HG02938 (cell line): ENCODE data around the gene BIN1.

Source experiments
- ATAC-seq: cut with Tn5 transposase; IDR thresholded peaks from one replicate; pipeline ENCODE4 v1.9.1; 2021; ENCODE audit warnings: mild to moderate bottlenecking, moderate library complexity; ENCODE audit not compliant: unreplicated experiment

The BIN1 gene

DNA sequence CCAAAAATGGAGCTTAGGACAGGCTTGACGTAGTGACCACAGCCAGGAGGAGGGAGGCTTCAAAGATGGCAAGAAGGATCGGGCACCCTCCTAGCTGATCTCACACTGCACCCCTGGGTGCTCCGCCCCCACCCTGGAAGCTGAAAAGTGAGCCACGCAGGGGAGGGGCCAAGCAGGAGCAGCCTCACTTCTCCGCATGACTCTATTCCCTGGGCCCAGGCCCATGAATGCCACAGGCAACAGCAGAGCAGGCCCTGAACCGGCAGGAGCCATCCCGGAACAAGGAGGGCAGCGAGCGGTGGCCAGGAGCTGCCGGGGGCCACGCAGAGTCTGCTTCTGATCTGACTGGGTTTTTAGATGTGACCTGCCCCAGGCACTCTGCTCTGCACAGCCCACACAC is 30.0 kb downstream of the BIN1 start:
- no peak for ATAC-seq

DNA sequence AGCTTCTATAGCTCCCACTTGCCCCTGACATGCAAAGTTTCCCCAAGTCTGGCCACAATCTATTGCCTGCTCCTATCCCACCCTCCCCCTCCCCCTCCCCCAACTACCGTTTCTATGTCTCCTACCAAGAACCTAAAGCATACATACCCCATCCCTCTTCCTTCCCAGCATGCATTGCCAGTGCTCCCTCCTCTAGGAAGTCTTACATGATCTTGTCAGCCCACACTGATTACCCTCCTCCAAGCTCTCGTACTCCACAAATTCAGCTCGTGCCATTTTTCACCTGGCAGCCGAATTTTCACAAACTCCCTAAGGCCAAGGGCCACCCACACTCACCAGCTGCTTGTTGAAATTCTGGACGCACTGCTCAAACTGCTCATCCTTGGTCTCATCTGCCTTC is 30.7 kb downstream of the BIN1 start:
- ATAC-seq, result no peak

DNA sequence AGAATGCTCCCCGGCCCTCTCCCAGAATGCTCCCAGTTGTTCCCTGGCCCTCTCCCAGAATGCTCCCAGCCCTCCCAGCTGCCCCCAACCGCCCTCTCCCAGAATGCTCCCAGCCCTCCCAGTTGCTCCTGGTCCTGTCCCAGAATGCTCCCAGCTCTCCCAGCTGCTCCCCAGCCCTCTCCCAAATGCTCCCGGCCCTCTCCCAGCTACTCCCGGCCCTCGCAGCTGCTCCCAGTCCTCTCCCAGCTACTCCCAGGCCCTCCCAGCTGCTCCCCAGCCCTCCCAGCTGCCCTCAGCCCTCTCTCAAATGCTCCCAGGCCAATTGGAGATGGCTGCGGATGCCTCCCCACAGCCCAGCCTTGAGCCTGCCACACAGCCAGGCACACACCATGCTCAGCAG is 31.1 kb downstream of the BIN1 start:
- ATAC-seq, result no peak

DNA sequence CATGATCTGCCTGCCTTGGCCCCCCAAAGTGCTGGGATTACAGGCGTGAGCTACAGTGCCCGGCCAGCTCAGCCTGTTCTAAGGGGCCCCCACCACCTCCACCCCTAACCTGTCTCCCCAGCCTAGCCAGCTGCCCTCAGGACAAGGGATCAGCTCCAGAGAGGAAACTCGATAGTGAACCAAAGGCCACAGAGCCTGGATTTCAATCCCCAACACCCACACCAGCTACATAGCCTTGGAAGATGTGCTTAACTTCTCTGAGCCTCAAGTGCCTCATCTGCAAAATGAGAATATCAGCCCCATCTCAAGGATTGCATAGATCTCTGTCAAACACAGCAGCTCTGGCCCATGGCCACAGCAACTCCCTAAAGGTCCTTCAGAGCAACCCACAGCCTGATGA is 32.0 kb downstream of the BIN1 start:
- no peak for ATAC-seq

DNA sequence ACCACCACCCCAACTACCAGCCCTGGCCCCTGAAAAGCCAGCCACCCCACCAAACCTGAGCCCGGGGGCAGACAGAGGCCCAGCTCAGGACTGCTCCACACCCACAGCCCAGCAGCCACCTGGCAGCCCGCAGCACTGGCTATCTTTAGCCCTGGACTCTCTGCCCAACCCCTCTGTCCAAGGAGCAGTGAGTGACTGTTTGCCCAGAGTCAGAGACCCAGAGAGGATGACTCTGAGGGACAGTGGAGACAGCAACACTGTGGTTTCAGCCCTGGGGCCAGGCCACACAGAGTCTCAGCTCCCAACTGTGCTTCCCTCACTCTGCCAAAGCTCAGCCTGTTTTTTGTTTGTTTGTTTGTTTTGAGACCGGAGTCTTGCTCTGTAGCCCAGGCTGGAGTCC is 32.6 kb downstream of the BIN1 start:
- no peak for ATAC-seq

DNA sequence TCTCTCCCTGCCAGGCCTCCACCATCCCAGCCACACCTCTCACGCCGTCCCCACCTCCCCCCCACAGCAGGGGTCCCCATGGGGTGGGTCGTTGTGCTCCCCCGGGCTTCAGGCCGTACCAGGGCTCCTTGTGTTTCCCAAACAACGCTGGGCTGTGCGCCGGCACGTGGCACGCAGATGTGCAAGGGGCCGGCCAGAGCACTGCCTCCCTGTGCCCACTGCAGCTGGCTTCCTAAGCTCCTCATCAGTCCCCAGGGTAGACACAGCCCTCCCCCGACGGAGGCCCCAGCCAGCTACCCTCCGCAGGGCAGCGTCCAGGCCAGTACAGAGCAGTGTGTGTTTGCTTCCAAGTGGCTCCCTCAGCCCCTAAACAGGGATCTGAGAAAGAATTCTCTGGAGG is 34.0 kb downstream of the BIN1 start:
- no peak for ATAC-seq

DNA sequence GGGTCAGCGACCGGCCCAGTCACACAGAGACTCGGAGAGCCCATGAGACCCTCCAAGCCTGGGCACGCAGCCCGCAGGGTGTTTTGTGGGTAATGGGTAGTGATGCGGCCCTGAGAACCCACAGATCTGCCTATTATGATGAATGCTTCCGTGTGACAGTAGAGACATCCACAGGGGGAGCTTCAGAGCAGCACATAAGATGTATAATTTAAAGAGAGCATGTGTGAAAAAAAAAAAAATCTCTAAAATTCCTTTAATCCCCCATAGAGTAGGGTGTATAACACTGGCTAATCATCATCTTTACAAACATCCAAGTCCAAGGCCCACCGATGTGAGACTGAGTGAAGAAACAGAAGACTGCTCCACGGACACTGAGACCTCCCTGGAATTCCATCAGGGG is 34.6 kb downstream of the BIN1 start:
- no peak for ATAC-seq

DNA sequence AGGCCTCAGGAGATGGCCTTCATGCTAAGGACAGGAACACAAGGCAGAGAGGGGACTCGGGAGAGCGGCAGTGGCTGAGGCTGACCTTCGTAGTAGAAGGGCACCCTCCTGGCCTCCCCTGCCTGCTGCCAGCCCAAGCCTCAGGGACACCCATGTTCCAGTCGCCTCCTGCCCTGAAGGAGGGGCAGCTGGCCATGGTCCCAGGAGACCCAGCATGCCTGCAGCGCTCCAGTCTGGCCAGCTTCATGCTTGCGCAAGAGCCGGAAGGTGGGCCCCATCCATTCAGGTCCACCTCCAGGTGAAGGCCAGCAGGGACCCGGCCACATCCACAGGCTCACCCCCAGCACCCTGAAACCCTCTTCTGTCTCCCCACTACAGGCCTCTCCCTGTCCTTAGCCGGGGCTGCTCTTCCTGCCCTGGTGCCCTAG is 35.0 kb downstream of the BIN1 start:
- ATAC-seq, result no peak

DNA sequence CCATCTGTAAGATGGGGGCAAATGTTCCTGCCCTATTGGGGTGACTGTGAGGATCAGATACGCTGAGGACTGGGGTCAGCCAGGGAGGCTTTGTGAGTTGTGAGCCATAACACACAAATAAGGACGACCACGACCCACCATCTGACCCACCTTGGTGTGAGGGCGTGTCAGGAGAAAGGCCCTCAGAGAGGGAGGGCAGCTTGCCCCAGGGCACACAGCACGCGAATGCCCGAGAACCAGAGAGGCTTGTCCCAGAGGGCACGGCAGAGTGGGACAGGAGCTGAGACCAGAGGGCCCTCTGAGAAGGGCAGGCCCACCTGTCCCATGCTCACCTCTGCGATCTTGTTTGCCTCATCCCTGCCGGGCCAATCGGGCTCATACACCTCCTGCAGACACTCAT is 36.7 kb downstream of the BIN1 start:
- no peak for ATAC-seq

DNA sequence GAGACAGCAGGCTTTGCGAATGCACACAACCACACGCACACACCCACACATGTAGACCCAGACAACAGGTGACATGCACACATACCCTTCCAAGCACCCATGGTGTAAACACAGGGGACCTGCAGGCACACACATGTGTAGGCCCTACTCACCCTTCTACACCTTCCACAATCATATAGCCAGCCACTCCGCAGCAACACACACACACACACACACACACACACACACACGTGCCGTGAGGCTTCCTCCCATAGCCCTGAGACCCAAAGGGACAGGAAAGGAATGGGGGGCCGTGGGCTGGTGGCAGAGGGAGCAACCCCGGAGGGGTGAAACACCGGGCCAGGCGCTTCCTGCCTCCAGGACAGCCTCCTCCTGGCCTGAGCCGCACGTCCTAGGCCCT is 37.4 kb downstream of the BIN1 start:
- ATAC-seq, result no peak

DNA sequence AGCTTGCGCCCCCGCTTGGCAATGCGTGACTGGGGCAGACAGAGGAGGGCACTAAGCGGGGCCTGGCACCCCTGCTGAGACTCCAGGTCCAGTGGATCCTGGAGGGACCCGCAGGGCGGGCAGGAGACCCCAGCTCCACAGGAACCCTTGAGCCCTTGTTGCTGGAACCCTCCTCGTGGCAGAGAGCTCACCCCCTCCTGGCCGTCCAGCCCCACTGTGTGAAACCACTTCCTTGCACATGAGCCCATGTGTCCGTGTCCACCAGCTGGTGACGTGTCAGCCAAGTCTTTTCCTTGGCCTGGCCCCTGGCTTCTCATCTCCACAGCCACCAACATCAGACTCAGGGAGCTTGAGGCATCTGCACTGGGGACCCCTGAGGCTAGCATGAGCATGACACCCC is 38.0 kb downstream of the BIN1 start:
- no peak for ATAC-seq

DNA sequence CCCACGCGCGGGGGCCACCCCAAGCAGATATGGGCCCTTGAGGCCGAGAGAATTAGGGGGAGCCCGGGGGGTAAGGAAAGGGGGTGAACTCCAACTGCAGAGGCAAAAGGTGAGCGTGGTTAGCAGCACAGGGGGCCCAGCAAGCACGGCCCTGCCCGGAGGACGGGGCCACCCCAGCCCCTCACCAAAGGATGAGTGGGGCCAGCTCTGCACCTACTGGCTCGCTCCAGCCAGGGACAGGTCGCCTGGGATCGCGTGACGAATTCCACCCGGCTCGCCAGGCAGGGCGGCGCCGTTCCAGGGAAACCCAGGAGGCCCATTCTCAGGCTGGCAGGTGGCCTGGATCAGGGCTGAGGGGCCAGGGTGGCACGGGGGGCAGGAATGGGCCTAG is 38.6 kb downstream of the BIN1 start:
- no peak for ATAC-seq

DNA sequence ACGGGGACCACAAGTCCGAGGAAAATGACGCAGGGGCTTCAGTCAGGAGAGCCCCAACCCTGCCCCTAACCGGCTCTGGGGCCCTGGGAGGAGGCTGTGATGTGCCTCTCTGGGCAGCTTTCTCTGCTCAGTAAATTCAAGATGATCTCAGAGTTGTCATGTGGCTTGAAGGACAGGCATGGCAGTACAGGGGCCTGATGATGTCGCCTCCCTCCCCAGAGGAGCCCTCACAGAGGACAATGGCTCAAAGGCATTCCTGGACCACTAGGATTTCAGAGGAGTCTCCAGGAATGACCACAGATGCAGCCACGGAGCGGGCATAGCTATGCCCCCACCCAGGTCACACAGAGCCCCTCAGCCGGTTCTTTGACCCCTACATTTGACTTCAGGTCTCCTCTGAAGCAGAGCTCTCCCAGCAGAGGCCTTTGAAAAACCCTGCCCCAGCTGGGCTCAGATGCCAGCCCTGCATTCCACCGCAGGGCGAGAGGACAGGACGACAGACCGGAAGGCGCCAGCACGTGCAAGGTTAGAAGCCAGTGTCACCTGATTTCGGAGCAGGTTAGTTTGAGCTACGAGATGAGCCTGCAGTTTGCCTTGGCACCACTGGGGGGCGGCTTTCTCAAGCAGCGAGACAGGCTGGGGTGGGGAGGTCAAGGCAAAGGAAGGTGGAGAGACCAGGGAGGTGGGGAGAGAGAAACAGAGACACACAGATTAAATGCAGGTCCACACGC is 39.2 kb downstream of the BIN1 start:
- peak; percentile 35 for ATAC-seq

DNA sequence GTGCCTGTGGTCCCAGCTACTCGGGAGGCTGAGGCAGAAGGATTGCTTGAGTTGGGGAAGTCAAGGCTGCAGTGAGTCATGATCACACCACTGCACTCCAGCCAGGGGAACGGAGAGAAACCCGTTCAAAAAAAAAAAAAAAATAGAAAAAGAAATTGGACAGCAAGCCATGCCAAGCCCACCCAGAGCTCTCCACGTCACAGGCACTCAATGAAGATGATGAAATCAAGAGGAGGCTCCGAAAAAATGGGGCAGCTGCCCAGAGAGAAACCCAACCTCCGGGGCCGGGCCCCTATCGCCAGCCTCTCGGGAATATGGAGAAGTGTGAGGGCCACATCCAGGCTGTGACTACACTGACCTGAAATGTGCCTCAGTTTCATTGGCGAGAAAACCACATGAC is 40.0 kb downstream of the BIN1 start:
- ATAC-seq, result no peak

DNA sequence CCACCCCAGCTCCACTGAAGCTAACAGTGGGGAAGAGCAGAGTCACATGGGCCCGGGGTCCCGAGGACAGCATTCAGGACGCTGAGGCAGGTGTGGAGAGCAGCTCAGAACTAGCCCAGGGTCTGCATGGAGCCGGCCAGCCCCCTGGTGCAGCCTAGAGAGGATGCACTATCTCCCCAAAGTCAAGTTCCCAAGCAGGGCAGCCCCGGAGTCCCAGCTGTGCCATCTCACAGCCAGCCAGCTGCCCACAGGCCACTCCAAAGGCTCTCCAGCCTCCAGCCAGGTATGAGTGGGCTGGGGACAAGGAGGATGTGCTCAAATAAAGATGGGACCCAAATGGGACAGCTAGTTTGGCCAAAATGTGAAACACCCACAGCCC is 41.0 kb downstream of the BIN1 start:
- ATAC-seq, result no peak

DNA sequence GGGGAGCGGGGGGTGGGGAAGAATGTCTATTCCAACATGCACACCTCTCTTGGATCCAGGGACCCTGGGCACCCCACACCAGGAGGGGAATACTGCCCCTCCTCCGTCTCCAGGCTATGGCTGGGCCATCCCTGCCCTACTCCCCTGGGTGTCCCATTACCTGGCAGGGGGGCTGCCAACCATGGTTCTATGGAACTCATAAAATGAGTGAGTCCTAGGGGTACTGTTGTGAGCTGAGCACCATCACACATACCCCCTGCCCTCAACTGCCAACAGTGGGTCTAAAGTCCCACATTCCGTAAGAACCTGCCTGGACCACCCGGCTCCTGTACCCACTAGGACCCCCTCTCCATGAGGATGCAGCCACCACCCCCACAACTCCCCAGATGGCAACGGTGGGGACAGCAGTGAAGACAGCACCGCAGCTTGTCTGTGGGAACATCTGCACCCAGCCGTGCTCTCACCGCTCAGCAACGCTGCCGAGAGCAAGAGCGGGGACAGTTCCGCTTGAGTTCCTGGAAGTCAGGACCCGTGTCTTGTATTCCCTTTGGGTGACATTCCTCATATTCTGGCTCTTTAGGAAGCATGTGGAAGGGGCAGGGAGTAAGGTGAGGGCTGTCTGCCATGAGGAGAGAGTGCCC is 41.5 kb downstream of the BIN1 start:
- no peak for ATAC-seq

DNA sequence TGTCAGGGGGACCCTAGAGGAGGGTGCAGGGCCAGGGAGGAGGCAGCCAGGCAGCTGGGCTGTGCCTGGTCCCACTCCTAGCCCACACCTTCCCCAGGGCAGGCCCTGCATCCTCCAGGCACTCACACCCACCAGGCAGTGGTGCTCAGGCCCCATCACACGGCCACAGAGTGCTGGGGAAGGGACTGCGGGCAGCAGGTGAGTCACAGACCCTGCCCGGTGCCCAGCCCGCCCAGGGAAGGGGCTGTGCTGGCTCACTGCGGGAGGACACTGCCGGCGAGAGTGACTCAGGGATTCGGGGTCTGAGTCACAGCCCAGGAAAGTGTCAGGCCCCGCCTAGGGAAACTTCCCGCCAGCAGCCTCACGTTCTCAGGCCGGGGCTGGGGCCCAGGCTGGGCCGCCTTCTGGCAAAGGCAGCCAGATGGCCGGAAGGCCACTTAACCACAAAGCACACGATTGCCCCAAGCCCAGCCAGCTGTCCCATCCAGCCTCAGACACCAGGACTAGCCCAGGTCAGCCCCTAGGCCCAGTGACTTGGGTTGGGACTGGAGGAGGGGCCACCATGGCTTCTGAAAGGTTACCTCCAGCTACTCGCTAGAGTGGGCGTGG is 42.2 kb downstream of the BIN1 start:
- peak; percentile 64 for ATAC-seq

DNA sequence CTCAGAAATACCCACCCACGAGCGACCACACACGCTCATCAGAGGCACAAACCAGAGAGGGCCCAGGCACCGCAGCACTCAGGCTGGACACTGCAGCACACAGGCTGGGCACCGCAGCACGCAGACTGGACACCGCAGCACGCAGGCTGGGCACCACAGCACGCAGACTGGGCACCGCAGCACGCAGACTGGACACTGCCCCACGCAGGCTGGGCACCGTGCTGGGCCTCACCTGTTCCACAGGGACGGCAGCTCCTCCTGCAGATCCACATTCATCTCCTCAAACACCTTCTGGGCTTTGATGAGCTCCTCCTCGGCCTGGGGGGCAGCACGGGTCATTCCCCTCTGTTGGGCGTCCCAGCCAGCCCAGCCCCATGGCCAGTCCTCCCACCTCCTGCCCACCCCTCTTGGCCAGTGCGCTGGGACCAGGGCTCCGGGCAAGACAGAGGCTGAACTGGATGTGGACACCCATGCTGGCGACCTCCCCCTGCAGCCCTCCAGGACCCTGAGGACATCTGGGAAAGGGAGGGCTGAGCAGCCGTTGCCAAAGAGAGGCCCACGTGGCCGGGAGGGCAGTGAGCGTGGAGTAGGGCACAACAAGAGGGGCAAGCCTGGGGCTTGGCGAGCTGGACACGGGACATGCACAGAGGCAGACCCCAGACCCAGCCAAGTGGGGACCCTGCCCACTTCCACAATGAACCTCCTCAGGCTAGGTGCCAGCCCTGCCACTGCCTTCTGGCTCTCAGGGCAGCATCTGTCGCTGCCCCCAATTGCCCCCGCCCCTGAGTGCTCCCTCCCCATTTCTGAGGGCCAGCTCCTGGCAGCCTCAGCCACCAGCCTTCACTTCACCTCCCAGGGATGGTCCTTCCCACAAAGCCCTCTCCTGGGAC is 43.0 kb downstream of the BIN1 start:
- ATAC-seq, result no peak

DNA sequence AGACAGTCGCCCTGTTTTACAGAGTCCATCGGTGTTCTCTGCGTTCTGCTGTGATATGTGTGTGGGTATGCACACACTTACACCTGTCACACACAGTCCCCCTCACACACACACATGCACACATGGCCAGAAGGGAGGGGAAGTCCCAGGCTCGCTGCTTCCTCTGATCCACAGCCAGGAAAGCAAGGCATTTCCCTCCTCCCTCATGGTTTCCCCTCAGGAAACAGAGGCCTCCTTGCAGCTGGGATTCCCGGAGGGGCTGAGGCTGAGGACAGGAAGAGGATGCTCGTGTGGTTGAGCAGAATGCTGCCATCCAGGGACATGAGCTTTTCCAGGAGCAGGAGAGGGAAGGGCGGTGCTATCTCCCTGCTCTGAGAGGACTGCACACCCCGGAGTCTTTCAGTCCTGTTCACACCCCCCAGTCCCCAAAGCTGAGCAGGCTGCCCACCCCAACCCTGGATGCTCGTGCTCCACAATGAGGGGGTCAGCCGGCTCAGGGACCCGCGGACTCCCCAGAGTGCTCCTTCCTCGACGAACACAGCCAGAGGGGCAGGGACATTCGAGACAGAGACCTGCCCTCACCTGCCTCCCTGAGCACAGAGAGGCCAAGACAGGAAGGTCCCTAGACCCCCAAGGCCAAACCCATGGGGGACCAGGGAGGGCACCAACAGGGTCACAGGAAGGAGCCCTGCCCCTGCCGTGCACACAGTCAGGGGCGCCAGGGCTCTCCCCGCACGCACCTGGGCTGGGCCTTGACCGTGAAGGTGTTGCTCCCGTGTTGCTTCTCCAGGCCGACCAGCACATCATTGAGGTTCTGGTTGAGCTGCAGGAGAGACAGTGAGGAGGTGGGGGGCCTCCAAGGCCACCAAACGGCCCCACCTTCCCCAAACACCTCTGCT is 45.3 kb downstream of the BIN1 start:
- ATAC-seq, result no peak

DNA sequence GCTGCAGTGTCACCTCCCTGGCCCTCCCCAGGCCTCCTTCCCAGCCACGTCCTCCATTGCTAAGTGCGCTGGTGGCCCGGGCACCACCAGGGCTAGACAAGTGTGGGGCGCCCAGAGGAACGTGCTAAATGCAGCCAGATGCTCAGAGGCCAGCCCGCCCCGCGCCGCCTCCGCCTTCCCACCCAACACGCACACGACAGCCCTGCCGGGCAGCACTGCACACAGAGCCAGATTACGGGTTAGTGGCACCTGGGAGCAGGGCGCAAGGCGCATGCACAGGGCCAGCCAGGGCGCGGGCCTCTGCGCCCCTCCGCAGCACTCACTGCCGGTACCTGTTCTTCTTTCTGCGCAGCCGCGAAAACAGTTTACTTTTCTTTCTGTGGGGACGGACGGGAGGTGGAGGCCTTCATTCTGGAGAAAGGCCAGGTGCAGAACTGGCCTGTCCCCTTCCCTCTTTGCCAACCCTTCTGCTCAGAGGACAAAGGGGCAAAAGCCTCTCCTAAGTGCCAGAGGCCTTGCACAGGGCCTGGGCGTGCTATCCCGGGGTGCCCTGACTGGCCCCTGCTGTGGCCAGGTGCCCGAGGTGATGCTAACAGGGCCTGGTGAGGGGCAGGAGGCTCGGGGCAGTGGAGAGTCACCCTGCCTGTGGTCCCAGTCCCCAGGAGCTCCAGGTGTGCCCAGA is 46.5 kb downstream of the BIN1 start:
- ATAC-seq, result no peak
